Keratinocyte (primary cell): ENCODE results near the gene USP13.

Experiments
- CTCF ChIP-seq, 3 experiments: IDR thresholded peaks in 1 of 3; conservative IDR thresholded peaks in 1 of 3; optimal IDR thresholded peaks in 1 of 3; 2 replicates in 2 of 3; 3 replicates in 1 of 3; pipeline versions ENCODE3 to v1.5.1; 2011; ENCODE audit warnings: low read length in 3 of 3, mild to moderate bottlenecking in 3 of 3, moderate library complexity in 2 of 3, control low read depth in 1 of 3, inconsistent platforms in 1 of 3; ENCODE audit not compliant: insufficient read depth in 2 of 3; ENCODE audit errors: extremely low read depth in 1 of 3
- EZH2 ChIP-seq: IDR thresholded peaks from one replicate; pipeline ENCODE4 v1.6.1; 2012; ENCODE audit warnings: inconsistent platforms, mild to moderate bottlenecking, low read length, moderate library complexity

GRCh38 chr3:179791793-179792192 lies 139.0 kb downstream of the USP13 start:
- no peak for TF ChIP-seq CTCF (optimal IDR thresholded peaks at IDR 0.05 in 1 of 3, IDR thresholded peaks at IDR 0.05 in 1 of 3, conservative IDR thresholded peaks at IDR 0.05 in 1 of 3; ENCODE audit: extremely low read depth in 1 of 3, insufficient read depth in 2 of 3, low read length in 3 of 3)
- no peak for TF ChIP-seq EZH2
